Cortex of kidney (tissue), 1 donor: ENCODE measurements around the gene LPA.
"Not testable (repeated sequence)": the region's sequence is repeated elsewhere in the genome, so short reads cannot be mapped to it uniquely, and the experiment has no call there.

Experiments used
- DNase-seq: peaks from one replicate; lab custom pipeline; 2025; lab: John Stamatoyannopoulos, UW

LPA gene

GRCh38 chr6:160661216-160661615, 2.9 kb downstream of the LPA start:
- DNase-seq = no peak

- no peak for DNase-seq
These were observed 4.5 kb downstream of the LPA start for GRCh38 chr6:160659562-160659961.

GRCh38 chr6:160634706-160635105, 29.4 kb downstream of the LPA start:
- no peak for DNase-seq

GRCh38 chr6:160595838-160596832, 67.9 kb downstream of the LPA start:
- DNase-seq = no peak

GRCh38 chr6:160595297-160595696, 68.8 kb downstream of the LPA start:
- DNase-seq = not testable (repeated sequence)

- no peak for DNase-seq
These were observed 77.7 kb downstream of the LPA start for GRCh38 chr6:160586374-160586773.

GRCh38 chr6:160583794-160584193, 80.3 kb downstream of the LPA start:
- no peak for DNase-seq

- DNase-seq = no peak
These were observed 82.7 kb downstream of the LPA start for GRCh38 chr6:160581406-160581805.

GRCh38 chr6:160578515-160578914, 85.6 kb downstream of the LPA start:
- DNase-seq = not testable (repeated sequence)

- DNase-seq = no peak
These were observed 90.1 kb downstream of the LPA start for GRCh38 chr6:160573943-160574342.

- not testable (repeated sequence) for DNase-seq
These were observed 92.9 kb downstream of the LPA start for GRCh38 chr6:160571201-160571600.

GRCh38 chr6:160544802-160545201, 119.3 kb downstream of the LPA start:
- no peak for DNase-seq

- DNase-seq = no peak
These were observed 128.8 kb downstream of the LPA start for GRCh38 chr6:160535270-160535669.

GRCh38 chr6:160534050-160534696, 129.9 kb downstream of the LPA start:
- DNase-seq = no peak

GRCh38 chr6:160532315-160532714, 131.8 kb downstream of the LPA start:
- no peak for DNase-seq

GRCh38 chr6:160531826-160532225, 132.2 kb downstream of the LPA start:
- DNase-seq = no peak

GRCh38 chr6:160529524-160529923, 134.6 kb downstream of the LPA start:
- DNase-seq = not testable (repeated sequence)

- no peak for DNase-seq
These were observed 140.9 kb downstream of the LPA start for GRCh38 chr6:160523223-160523622.

GRCh38 chr6:160520043-160520904, 143.8 kb downstream of the LPA start:
- no peak for DNase-seq

GRCh38 chr6:160519603-160520042, 144.5 kb downstream of the LPA start:
- DNase-seq = no peak

GRCh38 chr6:160519133-160519532, 144.9 kb downstream of the LPA start:
- no peak for DNase-seq

- no peak for DNase-seq
These were observed 150.2 kb downstream of the LPA start for GRCh38 chr6:160513836-160514235.
